Measurements from ENCODE around the gene ARGLU1.

DNA sequence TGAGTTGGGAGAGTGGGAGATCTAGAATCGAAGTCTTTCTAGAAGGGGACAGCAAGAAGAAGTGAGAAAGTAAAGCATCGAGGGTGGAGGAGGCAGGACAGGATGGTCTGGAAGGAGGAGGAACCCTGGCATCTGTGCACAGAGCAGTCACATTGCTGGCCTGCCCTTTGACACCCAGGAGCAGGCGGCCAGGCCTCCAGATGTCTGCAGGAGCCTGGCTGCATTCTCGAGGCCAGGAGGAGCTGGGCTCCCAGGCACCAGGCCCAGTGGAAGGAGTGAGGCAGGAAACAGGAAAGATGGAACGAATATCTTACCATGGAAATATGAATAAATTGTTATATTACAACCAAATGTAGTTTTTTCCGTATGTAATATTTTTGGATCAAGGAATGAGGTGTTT, 27.7 kb upstream of the ARGLU1 start:
- TF ChIP-seq FOXK2 (IDR thresholded peaks at IDR 0.05) (no peak), ELF4 (IDR thresholded peaks at IDR 0.05) (no peak), BHLHE40 (IDR thresholded peaks at IDR 0.05; ENCODE audit: borderline replicate concordance) (no peak), L3MBTL2 (conservative IDR thresholded peaks at IDR 0.05) (no peak)
